Hepatocyte (in vitro differentiated cells): ENCODE data around the gene NRIP3. TPM values are rescaled to one million over a fixed set of nuclear protein-coding genes. Genes with fewer than 3 reads are reported as not detected.

Experiments
- DNase-seq: peaks from one replicate; pipeline ENCODE4 v3.0.0-alpha.2; 2016; ENCODE audit warnings: low spot score
- H2AFZ ChIP-seq: fragments of 200-600 bp; sonication (generic); 2 replicates; pipeline ENCODE4 v1.6.0; 2016; ENCODE audit warnings: antibody characterized with exemption, mild to moderate bottlenecking
- H3K27ac ChIP-seq: fragments of 200-600 bp; sonication (generic); 2 replicates; pipeline ENCODE4 v1.5.1; 2016; ENCODE audit warnings: mild to moderate bottlenecking
- H3K27me3 ChIP-seq: fragments of 200-600 bp; sonication (generic); 2 replicates; pipeline ENCODE4 v1.6.1; 2016
- H3K36me3 ChIP-seq: fragments of 200-600 bp; sonication (generic); replicated peaks from 2 replicates; pipeline ENCODE4 v1.5.1; 2016; ENCODE audit warnings: low read depth; ENCODE audit not compliant: insufficient read depth
- H3K4me1 ChIP-seq: fragments of 200-600 bp; sonication (generic); 2 replicates; pipeline ENCODE4 v1.5.1; 2016; ENCODE audit warnings: mild to moderate bottlenecking, moderate library complexity; ENCODE audit not compliant: insufficient read depth
- H3K4me2 ChIP-seq: fragments of 200-600 bp; sonication (generic); 2 replicates; pipeline ENCODE4 v1.6.0; 2016
- H3K4me3 ChIP-seq: fragments of 200-600 bp; sonication (generic); 2 replicates; pipeline ENCODE4 v1.5.1; 2016; ENCODE audit warnings: mild to moderate bottlenecking
- H3K79me2 ChIP-seq: fragments of 200-600 bp; sonication (generic); 2 replicates; pipeline ENCODE4 v1.6.0; 2017; ENCODE audit warnings: mild to moderate bottlenecking
- H3K9me2 ChIP-seq: fragments of 200-600 bp; sonication (generic); replicated peaks from 2 replicates; pipeline ENCODE4 v1.6.0; 2017; ENCODE audit warnings: mild to moderate bottlenecking; ENCODE audit not compliant: insufficient read depth
- H3K9me3 ChIP-seq: fragments of 200-600 bp; sonication (generic); 2 replicates; pipeline ENCODE4 v1.5.1; 2016; ENCODE audit warnings: low read depth, mild to moderate bottlenecking
- H4K20me1 ChIP-seq: fragments of 200-600 bp; sonication (generic); 2 replicates; pipeline ENCODE4 v1.6.0; 2016; ENCODE audit warnings: mild to moderate bottlenecking; ENCODE audit not compliant: insufficient read depth, poor library complexity, severe bottlenecking
- EZH2 ChIP-seq: fragments of 200-600 bp; sonication (generic); IDR thresholded peaks from 2 replicates; pipeline ENCODE4 v1.6.1; 2016; ENCODE audit warnings: antibody characterized with exemption, mild to moderate bottlenecking, borderline replicate concordance
- EZH2phosphoT487 ChIP-seq: fragments of 200-600 bp; sonication (generic); IDR thresholded peaks from one replicate; pipeline ENCODE4 v1.6.1; 2018; ENCODE audit warnings: antibody characterized with exemption, mild to moderate bottlenecking, low read depth, moderate library complexity; ENCODE audit not compliant: unreplicated experiment, severe bottlenecking
- WGBS: methylation state at CpG from one replicate; pipeline ENCODE4 v1.1.6; 2016; ENCODE audit warnings: low lambda C conversion rate; ENCODE audit errors: missing lambda C conversion rate; 5-methylcytosine and 5-hydroxymethylcytosine counted together
- polyA plus RNA-seq: library from polyadenylated mRNA; unstranded; fragments of >200 nt; fragmentation: Nextera tagmentation; extraction: Ambion mirVana; gene quantifications from 2 replicates; pipeline ENCODE4 v1.2.1, GENCODE V29; 2016
- small RNA-seq: library from RNA; depleted of rRNA; stranded (forward); fragments of <200 nt; gene quantifications from one replicate; pipeline ENCODE3, GENCODE V24; 2014
- total RNA-seq: library from RNA; depleted of rRNA; stranded (reverse); fragments of >200 nt; gene quantifications from 2 replicates; pipeline ENCODE4 v1.2.3, GENCODE V29; 2014
- TF ChIP-seq, protein P1 (sequence below): fragments of 200-600 bp; sonication (generic); IDR thresholded peaks from 2 replicates; pipeline ENCODE4 v1.5.1; 2016; ENCODE audit warnings: antibody characterized with exemption, mild to moderate bottlenecking; ENCODE audit not compliant: poor library complexity

The NRIP3 gene
- total and polyA plus RNA-seq, 2 experiments from 2014 or later: 2.4 to 2.9 TPM

DNA sequence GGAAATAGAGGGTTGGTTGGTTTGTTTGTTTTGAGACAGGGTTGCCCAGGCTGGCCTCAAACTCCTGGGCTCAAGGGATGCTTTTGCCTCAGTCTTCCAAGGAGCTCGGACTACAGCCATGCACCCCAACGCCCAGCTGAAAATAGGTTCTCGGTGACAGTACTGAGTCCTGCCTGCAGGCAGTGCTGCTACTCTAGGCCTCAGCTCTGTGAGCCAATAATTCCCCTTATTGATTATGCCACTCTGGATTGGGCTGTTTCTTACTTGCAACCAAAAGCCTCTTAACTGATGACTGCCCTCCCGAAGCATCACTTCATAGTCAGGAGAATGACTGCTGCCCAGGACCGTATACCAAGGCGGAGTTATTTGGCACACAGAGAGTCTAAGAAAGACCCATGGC, 69.9 kb downstream of the NRIP3 start:
- H3K4me3 ChIP-seq: no peak overlapping the region
- 92% methylated on average over 6 of the region's 6 CpGs for WGBS
- H2AFZ ChIP-seq: no peak overlapping the region
- DNase-seq: no peak
- TF ChIP-seq EZH2phosphoT487 (no peak), EZH2 (no peak)
- TF ChIP-seq, protein P1, sequence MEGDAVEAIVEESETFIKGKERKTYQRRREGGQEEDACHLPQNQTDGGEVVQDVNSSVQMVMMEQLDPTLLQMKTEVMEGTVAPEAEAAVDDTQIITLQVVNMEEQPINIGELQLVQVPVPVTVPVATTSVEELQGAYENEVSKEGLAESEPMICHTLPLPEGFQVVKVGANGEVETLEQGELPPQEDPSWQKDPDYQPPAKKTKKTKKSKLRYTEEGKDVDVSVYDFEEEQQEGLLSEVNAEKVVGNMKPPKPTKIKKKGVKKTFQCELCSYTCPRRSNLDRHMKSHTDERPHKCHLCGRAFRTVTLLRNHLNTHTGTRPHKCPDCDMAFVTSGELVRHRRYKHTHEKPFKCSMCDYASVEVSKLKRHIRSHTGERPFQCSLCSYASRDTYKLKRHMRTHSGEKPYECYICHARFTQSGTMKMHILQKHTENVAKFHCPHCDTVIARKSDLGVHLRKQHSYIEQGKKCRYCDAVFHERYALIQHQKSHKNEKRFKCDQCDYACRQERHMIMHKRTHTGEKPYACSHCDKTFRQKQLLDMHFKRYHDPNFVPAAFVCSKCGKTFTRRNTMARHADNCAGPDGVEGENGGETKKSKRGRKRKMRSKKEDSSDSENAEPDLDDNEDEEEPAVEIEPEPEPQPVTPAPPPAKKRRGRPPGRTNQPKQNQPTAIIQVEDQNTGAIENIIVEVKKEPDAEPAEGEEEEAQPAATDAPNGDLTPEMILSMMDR: no peak
- no peak overlapping the region for H3K4me2 ChIP-seq
- no peaks in the 10 kb centered on the region for H3K9me3 ChIP-seq
- H3K36me3 ChIP-seq: no peaks in the 10 kb centered on the region
- H3K27me3 ChIP-seq: no peaks in the 10 kb centered on the region
- H4K20me1 ChIP-seq: no peaks in the 10 kb centered on the region
- no peaks in the 10 kb centered on the region for H3K4me1 ChIP-seq
- no peak overlapping the region for H3K27ac ChIP-seq
- no peaks in the 10 kb centered on the region for H3K79me2 ChIP-seq
- no peaks in the 10 kb centered on the region for H3K9me2 ChIP-seq

GRCh38 chr11:8932564-8933180, 71.1 kb downstream of the NRIP3 start, which contains the start of gene C11orf16:
TSS of gene C11orf16 (minus strand) at chr11:8932947. CDS start at chr11:8932308, 639 bp downstream.
- H4K20me1 ChIP-seq: no peaks in the 10 kb centered on the region
- H3K4me3 ChIP-seq: no peak within 1 kb of the TSS
- H3K4me2 ChIP-seq: no peak within 1 kb of the TSS
- TF ChIP-seq, protein P1: no peak
- no peak for TF ChIP-seq EZH2
- no peak for TF ChIP-seq EZH2phosphoT487
- no peak within 1 kb of the TSS for H2AFZ ChIP-seq
- H3K9me2 ChIP-seq: no peaks in the 10 kb centered on the region
- H3K9me3 ChIP-seq: no peaks in the 10 kb centered on the region
- whole genome bisulfite sequencing: 74% methylated on average over 5 of the region's 12 CpGs
- H3K27ac ChIP-seq: no peak within 1 kb of the TSS
- no peaks in the 10 kb centered on the region for H3K27me3 ChIP-seq
- no peak for DNase-seq
- H3K79me2 ChIP-seq: no peaks in the 10 kb centered on the region
- H3K36me3 ChIP-seq: no peaks in the 10 kb centered on the region
- no peaks in the 10 kb centered on the region for H3K4me1 ChIP-seq

Small RNAs within 50 kb of the gene (small RNA-seq; reads per million reads assigned to genes)
- gene RF00019: not detected

Other genes with a start within 250 kb of the NRIP3 start
- 26.6 and 32.2 TPM in 2 replicates for gene AKIP1, start 92.8 kb downstream of the NRIP3 start, total RNA-seq
- gene AKIP1, start 92.8 kb downstream of the NRIP3 start, polyA plus RNA-seq: 31.3 and 41.1 TPM in 2 replicates
- 0.08 TPM in 1 of 2 replicates, not detected in the other for gene C11orf16, start 71.1 kb downstream of the NRIP3 start, total RNA-seq
- not detected in 2 replicates for gene C11orf16, start 71.1 kb downstream of the NRIP3 start, polyA plus RNA-seq
- gene ASCL3, start 61.0 kb downstream of the NRIP3 start, total RNA-seq: not detected in 2 replicates
- not detected in 2 replicates for gene ASCL3, start 61.0 kb downstream of the NRIP3 start, polyA plus RNA-seq
- 47.4 and 47.7 TPM in 2 replicates for gene TMEM9B, start 39.6 kb downstream of the NRIP3 start, total RNA-seq
- 64.9 and 69.6 TPM in 2 replicates for gene TMEM9B, start 39.6 kb downstream of the NRIP3 start, polyA plus RNA-seq
- 8.6 and 14.2 TPM in 2 replicates for gene SCUBE2, start 87.6 kb upstream of the NRIP3 start, total RNA-seq
- 8.9 and 13.9 TPM in 2 replicates for gene SCUBE2, start 87.6 kb upstream of the NRIP3 start, polyA plus RNA-seq